HG03045 (cell line): Measurements from ENCODE around the gene OR4Q3.
"Not testable (repeated sequence)": the region's sequence is repeated elsewhere in the genome, so short reads cannot be mapped to it uniquely, and the experiment has no call there.

ENCODE experiments used
- ATAC-seq: cut with Tn5 transposase; IDR thresholded peaks from one replicate; pipeline ENCODE4 v1.9.1; 2021; ENCODE audit warnings: mild to moderate bottlenecking, moderate library complexity; ENCODE audit not compliant: unreplicated experiment

The OR4Q3 gene

GRCh38 chr14:19743256-19743655, at the start of gene OR4Q3:
Gene OR4Q3 (plus strand): TSS chr14:19743571.
- no peak for ATAC-seq

GRCh38 chr14:19729359-19729758, 14.0 kb upstream of the OR4Q3 start:
- ATAC-seq, result no peak

- no peak for ATAC-seq
These were observed 13.6 kb upstream of the OR4Q3 start for GRCh38 chr14:19729763-19730162.

GRCh38 chr14:19733893-19734292, 9.5 kb upstream of the OR4Q3 start:
- ATAC-seq, result not testable (repeated sequence)

- not testable (repeated sequence) for ATAC-seq
These were observed 8.9 kb downstream of the OR4Q3 start for GRCh38 chr14:19752316-19752715.

- no peak for ATAC-seq
These were observed 10.8 kb downstream of the OR4Q3 start for GRCh38 chr14:19754172-19754571.

- not testable (repeated sequence) for ATAC-seq
These were observed 28.1 kb downstream of the OR4Q3 start for GRCh38 chr14:19771491-19771890.

- no peak for ATAC-seq
These were observed 28.6 kb downstream of the OR4Q3 start for GRCh38 chr14:19771895-19772430.

GRCh38 chr14:19772454-19772853, 29.1 kb downstream of the OR4Q3 start:
- ATAC-seq, result not testable (repeated sequence)

- not testable (repeated sequence) for ATAC-seq
These were observed 29.8 kb downstream of the OR4Q3 start, which contains the start of gene OR4M1 for GRCh38 chr14:19773204-19773603. Gene OR4M1 (plus strand): TSS chr14:19773504. CDS start chr14:19780323, 6,819 bp downstream.

- no peak for ATAC-seq
These were observed 32.2 kb downstream of the OR4Q3 start for GRCh38 chr14:19775587-19775986.

- not testable (repeated sequence) for ATAC-seq
These were observed 42.5 kb downstream of the OR4Q3 start for GRCh38 chr14:19785848-19786247.

GRCh38 chr14:19787318-19787717, 43.9 kb downstream of the OR4Q3 start:
- not testable (repeated sequence) for ATAC-seq

GRCh38 chr14:19788150-19788549, 44.8 kb downstream of the OR4Q3 start:
- ATAC-seq, result not testable (repeated sequence)

GRCh38 chr14:19796520-19797108, 53.2 kb downstream of the OR4Q3 start:
- ATAC-seq, result not testable (repeated sequence)
